EL (cell line): ENCODE results near the gene ATRN.
A peak's percentile ranks its signal among the peaks of the same experiment; 100 is the strongest.
"Not testable (repeated sequence)": the region's sequence is repeated elsewhere in the genome, so short reads cannot be mapped to it uniquely, and the experiment has no call there.

Source experiments
- DNase-seq: peaks from one replicate; pipeline ENCODE4 v3.0.0-alpha.2; 2016

ATRN gene

DNA sequence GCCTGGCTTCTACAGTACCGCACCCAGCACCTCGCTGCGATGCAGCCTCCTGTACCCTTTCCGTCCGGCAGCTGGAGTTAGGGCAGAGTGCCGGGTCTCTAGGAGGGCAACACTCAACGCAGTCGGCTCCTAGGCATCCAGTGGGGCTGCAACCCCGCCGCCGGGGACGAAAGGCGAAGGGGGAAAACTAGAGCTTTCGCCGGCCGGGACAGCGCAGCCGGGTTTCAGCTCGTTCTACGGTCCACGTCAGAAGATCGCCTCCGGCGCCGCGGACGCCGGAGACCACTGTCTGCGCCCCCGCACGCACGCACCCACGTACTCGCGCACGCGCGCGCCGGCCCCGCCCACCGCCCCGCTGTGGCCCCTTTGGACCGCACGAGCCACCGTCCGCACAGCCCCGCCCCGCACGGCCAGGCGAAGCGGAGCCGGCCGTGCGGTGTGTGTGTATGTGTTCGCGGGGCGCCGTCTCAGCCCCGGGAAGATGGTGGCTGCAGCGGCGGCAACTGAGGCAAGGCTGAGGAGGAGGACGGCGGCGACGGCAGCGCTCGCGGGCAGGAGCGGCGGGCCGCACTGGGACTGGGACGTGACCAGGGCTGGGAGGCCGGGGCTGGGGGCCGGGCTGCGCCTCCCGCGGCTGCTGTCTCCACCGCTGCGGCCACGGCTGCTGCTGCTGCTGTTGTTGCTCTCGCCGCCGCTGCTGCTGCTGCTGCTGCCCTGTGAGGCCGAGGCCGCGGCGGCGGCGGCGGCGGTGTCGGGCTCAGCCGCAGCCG, at the start of gene ATRN:
Gene ATRN (plus strand): TSS at position 392 of the 770 bp plus-strand sequence. CDS start 90 bp downstream, at position 482.
- DNase-seq = peak; percentile 92

DNA sequence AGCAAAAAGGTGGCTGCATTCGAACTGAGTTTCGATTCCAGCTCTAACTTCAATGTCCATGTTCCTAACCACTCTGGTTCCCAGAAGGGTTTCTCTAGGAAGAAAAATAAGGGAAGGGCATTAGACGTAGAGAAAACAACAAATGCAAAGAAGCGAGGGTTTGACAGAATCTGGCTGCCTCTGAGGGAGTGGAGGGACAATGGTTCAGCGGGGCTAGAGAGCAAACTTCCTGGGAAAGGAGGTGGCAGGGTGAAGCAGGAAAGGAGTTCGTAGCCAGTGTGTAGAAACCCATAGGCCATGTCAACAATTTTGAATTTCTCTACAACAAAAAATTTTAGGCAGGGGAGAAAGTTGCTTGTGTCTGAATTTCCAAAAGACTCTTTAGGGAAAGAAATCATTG, 48.8 kb upstream of the ATRN start:
- no peak for DNase-seq

DNA sequence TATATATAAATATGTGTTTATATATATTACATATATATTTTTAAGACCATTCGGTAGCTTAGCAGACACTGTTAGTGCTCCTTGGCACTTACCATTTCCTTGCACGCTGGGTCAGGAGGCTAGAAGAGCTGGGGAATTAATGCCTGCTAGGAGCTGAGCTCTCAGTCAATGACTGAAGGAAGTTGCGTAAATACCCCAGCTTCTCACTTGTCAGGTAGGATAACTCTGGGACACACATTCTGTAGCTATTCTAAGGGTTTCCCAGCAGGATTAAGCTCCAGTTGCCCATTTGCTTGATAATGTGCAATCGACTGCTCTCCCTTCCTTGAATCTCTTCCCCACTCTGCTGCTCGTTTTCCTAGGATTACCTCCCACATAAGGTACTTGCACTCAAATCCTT, 47.7 kb upstream of the ATRN start:
- no peak for DNase-seq

DNA sequence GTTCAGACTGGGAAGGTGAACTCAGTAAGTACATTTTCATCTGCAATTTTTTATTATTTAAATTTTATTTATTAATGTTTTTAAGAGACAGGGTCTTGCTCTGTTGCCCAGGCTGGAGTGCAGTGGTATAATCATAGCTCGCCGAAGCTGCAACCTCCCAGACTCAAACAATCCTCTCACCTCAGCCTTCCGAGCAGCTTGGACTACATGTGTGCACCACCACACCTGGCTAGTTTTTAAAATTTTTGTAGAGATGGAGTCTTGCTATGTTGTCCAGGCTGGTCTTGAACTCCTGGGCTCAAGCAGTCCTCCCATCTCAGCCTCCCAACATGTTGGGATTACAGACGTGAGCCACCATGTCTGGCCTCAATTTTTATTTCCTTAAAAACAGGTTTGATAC, 44.1 kb upstream of the ATRN start:
- DNase-seq = not testable (repeated sequence)

DNA sequence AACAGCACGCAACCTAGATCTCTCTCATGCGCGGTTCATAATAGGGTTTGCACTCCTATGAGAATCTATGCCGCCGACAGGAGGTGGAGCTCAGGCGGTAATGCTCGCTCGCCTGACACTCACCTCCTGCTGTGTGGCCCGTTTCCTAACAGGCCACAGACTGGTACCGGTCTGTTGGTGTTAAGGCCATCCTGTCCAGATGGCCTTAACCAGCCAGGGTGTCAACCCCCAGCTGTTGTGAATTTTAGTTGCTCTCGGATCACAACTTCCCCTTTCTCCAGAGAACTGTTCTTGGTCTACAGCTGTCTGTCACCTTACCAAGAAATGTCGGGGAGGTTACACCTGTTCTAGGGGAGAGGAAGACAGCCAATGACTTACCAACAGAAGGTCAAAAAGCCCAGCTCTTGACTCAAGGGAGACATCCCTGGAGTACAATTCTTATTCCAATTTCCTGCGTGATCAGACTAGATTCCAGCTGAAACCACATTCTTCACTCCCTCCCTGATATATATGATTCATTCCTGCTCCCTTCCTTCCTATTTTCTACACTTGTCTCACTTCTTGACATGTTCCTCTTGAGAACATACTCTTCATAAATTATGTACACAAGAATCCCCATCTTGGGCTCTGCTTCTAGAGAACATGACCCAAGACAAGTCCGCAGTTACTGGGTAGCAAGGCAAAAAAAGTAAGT, 40.3 kb upstream of the ATRN start:
- DNase-seq = no peak

DNA sequence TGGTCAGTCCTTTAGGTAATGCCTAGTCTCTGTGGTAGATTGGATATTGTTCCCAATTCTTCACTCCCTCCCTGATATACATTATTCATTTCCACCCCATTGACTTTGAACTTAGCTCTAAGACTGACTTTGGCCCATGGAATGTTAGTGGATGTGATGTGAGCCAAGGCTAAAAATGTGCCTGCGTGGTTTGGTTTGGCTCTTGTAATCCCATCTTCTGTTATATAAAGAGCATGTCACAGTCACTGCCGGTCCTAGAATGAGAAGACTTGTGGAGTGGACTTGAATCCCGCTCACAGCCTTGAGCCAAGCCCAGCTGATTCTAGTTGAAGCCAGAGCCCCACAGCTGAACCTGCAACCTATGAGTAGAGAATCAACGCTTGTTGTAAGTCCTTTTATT, 39.7 kb upstream of the ATRN start:
- DNase-seq = no peak

DNA sequence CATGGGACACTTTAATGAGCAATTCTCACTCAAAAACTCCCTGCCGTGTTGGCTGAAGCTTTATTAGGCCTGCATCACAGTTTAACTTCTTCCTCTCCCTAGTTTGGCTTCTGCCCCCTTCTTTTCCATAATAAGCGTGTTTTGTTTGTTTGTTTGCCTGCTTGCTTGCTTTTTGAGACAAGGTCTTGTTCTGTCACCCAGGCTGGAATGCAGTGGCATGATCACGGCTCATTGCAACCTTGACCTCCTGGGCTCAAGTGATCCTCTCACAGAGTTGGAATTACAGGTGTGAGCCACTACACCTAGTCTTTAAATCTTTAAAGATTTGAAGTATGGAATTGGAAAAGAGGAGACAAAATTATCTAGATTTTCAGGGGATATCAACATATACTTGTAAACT, 38.0 kb upstream of the ATRN start:
- no peak for DNase-seq

DNA sequence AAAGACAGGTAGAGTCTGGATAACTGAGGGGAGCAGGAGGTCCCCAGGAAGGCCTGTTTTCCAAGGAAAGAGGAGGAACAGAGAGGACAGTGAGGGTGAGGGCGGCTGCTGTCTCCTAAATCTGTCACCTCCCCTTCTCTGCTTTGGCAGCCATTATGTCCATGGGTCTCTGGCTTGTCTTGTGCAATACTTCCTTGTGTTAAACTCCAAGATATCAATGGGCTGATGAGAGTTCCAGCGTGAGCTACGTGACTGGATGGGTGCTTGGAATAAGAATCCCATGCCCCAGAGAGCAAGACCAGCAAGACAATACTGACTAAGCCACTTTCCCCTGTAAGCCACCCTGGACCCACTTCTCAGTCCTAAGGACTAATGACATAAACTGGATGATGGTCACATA, 37.1 kb upstream of the ATRN start:
- DNase-seq = no peak

DNA sequence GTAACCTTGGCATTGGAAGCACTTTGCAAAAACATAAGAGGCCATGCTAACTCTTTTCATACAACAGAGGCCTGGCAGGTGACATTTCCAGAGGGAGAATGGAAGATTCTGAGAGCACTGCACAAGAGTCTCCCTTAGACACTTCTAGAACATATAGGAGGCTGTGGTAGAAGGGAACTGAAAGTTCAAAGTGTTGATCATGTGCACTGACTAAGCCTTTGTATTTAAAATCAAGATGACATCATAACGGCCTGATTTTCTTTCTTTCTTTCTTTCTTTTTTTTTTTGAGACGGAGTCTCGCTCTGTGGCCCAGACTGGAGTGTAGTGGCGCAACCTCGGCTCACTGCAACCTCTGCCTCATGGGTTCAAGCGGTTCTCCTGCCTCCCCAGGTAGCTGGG, 36.6 kb upstream of the ATRN start:
- no peak for DNase-seq

DNA sequence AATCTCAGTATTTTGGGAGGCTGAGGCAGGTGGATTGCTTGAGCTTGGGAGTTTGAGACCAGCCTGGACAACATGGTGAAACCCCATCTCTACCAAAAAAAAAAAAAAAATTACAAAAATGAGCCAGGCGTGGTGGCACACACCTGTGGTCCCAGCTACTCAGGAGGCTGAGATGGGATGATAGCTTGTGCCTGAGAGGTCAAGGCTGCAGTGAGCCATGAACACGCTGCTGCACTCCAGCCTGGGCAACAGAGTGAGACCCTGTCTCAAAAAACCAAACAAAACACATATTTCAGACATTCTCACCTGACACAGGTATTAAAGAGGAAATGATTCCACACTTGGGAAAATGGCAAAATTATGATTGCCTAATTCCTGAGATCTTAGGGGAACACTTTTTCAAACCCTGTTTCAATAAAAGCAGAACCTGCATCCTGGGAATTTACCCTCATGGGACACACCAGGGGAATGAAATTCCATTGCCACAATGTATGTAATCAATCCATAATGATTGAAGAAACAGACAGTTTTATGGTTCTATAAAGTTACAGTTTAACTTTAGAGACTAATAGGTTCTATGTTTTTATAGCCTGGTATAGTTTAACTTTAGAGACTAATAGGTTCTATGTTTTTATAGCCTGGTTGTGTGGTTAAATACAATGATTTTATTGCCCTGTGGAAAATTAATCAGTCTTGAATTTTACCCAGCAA, 33.8 kb upstream of the ATRN start:
- no peak for DNase-seq

DNA sequence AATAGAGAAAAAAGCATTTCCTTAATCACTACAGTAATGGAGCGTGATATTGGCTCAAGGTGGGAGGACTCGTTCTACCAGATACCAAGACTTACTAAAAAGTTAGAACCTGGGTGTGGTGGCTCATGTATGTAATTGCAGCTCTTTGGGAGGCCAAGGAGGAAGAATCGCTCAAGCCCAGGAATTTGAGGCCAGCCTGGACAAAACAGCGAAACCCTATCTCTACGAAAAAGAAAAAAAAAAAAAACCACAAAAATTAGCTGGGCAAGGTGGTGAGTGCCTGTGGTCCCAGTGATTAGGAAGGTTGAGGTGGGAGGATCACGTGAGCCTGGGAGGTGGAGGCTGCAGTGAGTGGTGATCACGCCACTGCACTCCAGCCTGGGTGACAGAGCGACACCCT, 24.0 kb upstream of the ATRN start:
- DNase-seq = no peak

DNA sequence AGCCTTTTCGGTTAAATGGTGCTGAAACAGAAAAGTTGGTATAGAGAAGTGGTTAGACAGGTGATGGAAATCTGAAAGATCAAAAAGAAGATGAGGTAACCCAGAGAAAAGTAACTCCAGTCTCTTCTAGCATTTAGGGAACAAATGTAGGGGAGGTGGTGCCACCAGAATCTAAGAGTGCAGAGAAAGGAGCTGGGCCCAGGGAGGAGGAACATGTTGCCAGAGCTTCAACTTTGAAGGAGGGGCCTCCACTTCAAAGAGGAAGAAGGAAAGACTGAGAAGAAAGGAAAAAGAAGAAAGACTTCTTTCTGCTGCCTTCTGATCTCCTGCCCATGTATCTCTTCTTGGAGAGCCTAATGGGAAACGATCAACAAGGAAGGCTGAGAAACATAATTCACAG, 23.5 kb upstream of the ATRN start:
- DNase-seq = no peak

DNA sequence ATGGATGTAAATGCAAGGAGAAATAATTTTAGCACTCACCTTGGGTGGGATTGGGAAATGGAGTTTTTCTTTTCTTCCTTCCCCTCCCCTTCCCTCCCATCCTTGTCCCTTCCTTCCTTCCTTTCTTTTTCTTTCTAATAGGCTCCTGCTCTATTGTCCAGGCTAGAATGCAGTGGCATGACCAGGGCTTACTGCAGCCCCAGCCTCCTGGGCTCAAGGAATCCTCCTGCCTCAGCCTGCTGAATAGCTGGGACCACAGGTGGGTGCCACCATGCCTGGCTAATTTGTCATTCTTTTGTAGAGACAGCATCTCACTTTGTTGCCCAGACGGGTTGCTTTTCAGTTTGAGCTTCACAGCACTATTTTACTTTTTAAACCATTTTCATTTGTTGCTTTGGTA, 21.5 kb upstream of the ATRN start:
- DNase-seq = no peak

DNA sequence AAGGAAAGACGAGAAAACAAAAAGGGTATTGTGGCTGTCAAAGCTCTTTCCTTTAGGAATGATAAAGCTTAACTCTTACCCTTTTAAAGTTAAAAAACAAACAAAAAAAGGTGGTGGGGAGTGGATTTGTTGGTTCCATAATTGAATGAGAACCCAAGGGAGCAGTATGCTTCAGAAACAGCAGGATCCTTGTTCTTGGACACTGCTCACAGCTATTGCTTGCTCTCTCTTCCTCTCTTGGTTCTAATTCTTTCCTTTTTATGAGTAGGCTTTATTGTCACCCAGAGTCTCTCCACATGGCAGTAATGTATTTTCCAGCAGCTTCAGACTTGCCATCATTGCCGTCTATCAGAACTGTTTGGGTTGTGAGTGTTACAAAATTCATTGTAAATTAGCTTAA, 18.7 kb upstream of the ATRN start:
- no peak for DNase-seq

DNA sequence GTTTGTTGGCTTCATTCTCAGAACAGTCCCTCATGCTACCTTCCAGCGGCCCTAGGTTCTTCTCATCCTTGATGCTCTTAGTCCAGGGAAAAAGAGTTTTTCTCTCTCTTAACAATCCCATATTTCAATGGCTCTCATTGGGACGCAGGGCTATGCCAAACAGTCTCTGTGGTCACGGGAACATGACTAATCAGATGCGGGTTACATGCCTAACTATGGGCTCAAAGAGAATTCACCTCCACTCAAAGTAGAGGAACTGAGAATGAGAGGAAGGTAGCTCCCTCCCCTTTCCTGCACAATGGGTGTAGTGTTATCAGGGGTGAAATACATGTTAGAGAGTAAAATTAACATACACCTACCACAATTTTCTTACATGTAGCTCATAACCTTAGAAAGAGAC, 18.1 kb upstream of the ATRN start:
- no peak for DNase-seq

DNA sequence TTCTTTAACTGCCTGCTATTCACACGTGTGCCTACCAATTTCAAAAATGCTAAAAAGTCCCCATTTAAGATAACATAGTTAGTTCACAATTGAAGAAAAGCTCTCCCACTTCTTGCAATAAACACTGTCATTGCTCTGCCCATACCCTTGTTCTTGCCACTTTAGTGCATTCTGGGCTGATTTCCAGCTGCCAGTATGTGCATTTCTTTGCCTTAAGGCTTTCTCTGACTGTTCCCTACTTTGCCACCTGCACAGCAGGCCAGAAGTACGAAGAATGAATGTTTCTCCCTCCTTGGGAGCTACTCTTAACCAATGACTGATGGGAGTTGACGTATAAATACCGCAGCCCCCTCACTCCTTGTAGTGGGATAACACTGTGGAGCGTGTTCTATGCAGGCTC, 16.0 kb upstream of the ATRN start:
- no peak for DNase-seq

DNA sequence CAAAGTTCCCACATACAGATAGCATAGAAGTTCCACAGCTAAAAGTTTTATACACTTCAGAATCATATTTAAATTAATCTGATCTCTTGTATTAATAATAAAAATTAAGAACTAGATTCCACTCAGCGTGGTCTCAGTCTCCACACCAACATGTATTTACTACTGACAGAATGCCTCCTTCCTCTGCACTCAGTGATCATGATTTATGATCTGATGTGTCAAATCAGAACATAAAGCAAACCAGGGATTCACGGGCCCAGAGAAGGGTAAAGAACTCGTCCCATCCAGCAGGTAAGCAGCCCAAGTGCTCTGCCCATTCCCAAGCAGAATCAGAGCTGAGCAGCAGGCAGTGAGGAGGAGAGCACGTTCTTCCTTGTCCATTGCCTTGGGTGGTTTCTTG, 14.2 kb upstream of the ATRN start:
- no peak for DNase-seq

DNA sequence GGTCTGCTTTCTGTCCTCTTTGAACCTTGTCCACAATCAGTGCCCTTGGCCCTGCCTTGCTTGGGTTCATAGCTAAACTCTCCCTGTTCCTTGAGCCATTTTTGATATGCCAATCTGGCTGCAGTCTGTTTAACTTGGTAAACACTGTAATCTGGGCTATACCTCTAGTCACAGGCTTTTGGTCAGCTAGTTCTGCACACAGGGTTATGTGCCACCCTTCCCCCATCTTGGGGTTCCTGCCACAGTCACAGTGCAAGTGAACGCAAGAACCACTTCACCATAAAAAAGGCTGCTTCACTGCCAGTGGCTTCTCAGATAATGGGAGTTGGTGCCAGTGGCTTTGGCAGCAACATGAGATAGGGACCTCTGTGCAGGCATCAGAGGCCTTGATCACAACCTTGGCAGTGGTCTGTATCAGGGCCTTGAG, 10.9 kb upstream of the ATRN start:
- DNase-seq = no peak

DNA sequence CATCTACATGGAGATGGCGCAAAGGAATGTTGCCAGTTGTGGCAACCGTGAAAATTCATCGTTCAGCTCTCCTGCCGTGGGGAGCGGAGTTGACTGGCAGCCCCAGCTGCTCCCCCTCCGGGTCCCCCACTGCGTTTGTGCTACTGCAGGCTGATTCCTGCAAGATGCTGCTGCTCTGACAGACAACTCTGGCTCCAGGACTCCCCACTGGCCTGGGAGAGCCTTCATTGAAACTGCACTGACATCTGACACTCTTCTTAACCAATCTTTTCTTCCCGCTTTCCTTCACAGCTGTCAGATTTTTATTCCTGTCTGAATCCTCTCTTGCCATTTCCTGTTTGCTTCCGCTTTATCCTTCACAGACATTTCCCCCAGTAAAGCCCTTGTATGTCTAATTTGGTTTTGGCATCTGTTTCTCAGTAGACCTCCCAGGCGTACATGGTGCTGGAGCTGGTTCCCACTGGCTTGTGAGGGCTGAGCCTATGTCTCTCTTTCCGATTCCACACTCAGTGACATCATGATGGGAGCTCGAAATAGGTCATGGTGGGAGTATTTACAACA, 9.5 kb upstream of the ATRN start:
- no peak for DNase-seq

DNA sequence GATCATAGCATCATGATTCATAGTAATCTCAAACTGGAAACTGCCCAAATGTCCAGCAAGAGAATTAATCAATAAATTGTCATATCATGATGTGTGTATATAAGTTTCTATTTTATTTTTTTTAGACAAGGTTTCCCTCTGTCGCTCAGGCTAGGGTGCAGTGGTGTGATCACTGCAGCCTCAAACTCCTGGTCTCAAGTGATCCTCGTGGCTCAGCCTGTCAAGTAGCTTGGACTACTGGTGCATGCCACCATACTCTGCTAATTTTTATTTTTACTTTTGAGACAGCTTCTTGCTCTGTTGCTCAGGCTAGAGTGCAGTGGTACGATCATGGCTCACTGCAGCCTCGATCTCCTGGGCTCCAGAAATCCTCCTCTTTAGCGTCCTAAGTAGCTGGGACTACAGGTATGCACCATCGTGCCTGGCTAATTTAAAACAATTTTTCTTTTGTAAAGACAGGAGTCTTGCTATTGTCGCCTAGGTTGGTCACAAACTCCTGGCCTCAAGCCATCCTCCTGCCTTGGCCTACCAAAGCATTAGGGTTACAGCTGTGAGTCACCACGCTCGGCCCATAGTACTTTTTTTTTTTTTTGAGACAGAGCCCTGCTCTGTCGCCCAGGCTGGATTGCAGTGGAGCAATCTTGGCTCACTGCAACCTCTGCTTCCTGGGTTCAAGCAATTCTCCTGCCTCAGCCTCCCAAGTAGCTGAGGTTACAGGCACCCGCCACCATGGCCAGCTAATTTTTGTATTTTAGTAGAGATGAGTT, 8.7 kb upstream of the ATRN start:
- no peak for DNase-seq

DNA sequence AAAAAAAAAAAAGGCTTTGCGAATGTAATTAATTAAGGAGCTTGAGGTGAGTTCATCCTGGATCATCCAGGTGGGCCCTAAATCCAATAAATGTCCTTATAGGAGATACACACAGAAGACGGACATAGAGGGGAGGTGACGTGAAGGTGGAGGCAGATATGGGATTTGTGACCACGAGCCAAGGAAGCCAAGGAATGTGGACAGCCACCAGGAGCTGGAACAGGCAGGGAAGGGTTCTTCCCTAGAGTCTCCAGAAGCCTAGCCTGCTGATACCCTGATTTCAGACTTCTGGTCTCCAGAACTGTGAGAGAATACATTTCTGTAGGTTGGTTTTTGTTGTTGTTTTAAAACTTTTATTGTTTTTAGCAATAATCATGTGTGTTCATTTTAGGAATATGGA, 6.7 kb upstream of the ATRN start:
- no peak for DNase-seq

DNA sequence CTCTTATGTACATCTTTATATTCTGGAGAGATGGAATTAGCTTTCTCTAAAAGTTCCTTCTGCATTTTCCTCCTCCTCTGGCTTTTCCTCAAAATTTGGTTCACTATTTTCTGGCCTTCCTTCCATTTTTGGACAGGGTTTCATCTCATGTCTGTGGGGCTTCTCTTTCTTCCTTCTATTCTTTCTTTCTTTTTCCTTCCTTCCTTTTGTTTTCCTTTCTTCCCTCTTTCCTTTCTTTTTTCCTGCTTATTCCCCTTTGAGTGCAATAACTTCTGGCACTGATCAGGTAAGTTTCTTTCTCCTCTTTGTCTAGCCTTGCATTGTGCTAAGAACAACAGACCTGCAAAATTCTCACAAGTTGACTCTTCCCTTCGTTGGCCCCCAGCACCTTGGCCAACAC, 5.5 kb upstream of the ATRN start:
- DNase-seq = no peak

DNA sequence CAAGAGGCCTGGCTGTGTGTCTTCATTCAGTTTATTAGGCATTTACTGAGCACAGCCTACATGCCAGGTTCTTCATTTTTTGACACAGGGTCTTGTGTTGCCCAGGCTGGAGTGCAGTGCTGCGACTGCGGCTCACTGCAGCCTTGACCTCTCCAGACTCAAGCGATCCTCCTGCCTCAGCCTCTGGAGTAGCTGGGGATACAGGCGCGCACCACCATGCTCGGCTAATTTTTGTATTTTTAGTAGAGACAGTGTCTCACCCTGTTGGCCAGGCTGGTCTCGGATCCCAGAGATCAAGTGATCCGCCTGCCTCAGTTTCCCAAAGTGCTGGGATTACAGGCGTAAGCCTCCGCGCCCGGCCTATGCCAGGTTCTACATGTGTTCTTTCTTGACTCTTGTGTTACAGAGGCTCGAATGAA, 601 bp upstream of the ATRN start:
- no peak for DNase-seq
